ENCODE measurements around the gene LFNG.

The LFNG gene

DNA sequence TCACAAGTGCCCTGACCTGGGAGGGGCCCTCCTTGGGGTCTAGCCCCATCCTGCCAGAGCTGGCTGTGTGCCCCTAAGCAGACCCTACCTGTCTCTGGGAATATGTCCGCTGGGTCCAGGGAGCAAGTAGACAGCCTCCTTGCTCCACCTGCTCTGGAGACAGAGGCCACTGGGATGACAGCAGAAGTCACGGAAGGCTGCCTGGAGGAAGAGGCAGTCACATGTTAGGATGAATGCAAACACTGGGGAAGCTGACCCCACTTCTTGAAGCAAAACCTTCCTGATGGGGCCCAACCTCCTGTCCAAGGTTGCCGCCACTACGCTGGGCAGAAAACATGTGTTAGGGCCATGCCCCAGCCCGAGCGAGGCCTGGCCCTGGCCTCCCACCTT is 11.7 kb upstream of the LFNG start:
- H3K4me3 ChIP-seq (ENCODE audit: low read length): peak overlapping the region; percentile 37
- peaks cover 56% of the 10 kb centered on the region for H3K4me1 ChIP-seq (ENCODE audit: control insufficient read depth, low read length)
- H3K27ac ChIP-seq (ENCODE audit: low read depth, low read length): no peak overlapping the region
- H3K9me2 ChIP-seq (replicated peaks; ENCODE audit: control insufficient read depth, low read length): no peaks in the 10 kb centered on the region
- H3F3A ChIP-seq (ENCODE audit: control insufficient read depth, insufficient read depth): peaks cover 8% of the 10 kb centered on the region
- H3K9me3 ChIP-seq (ENCODE audit: control insufficient read depth, insufficient read depth, low read length): no peaks in the 10 kb centered on the region
- H3K4me2 ChIP-seq (ENCODE audit: low read length): peak overlapping the region; percentile 51
- no peak for TF ChIP-seq EZH2phosphoT487 (IDR thresholded peaks at IDR 0.05; ENCODE audit: borderline replicate concordance, low read length)
- TF ChIP-seq, protein P1, sequence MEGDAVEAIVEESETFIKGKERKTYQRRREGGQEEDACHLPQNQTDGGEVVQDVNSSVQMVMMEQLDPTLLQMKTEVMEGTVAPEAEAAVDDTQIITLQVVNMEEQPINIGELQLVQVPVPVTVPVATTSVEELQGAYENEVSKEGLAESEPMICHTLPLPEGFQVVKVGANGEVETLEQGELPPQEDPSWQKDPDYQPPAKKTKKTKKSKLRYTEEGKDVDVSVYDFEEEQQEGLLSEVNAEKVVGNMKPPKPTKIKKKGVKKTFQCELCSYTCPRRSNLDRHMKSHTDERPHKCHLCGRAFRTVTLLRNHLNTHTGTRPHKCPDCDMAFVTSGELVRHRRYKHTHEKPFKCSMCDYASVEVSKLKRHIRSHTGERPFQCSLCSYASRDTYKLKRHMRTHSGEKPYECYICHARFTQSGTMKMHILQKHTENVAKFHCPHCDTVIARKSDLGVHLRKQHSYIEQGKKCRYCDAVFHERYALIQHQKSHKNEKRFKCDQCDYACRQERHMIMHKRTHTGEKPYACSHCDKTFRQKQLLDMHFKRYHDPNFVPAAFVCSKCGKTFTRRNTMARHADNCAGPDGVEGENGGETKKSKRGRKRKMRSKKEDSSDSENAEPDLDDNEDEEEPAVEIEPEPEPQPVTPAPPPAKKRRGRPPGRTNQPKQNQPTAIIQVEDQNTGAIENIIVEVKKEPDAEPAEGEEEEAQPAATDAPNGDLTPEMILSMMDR (IDR thresholded peaks at IDR 0.05; ENCODE audit: low read depth, low read length, poor library complexity, severe bottlenecking): no peak
- H3K36me3 ChIP-seq (ENCODE audit: control insufficient read depth, low read length): no peaks in the 10 kb centered on the region
- no peaks in the 10 kb centered on the region for H4K20me1 ChIP-seq (ENCODE audit: control insufficient read depth, insufficient read depth, low read depth, low read length)
- no peaks in the 10 kb centered on the region for H3K79me2 ChIP-seq (ENCODE audit: control insufficient read depth, low read length)
- peaks cover 10% of the 10 kb centered on the region for H3K27me3 ChIP-seq (ENCODE audit: control insufficient read depth, low read length)

DNA sequence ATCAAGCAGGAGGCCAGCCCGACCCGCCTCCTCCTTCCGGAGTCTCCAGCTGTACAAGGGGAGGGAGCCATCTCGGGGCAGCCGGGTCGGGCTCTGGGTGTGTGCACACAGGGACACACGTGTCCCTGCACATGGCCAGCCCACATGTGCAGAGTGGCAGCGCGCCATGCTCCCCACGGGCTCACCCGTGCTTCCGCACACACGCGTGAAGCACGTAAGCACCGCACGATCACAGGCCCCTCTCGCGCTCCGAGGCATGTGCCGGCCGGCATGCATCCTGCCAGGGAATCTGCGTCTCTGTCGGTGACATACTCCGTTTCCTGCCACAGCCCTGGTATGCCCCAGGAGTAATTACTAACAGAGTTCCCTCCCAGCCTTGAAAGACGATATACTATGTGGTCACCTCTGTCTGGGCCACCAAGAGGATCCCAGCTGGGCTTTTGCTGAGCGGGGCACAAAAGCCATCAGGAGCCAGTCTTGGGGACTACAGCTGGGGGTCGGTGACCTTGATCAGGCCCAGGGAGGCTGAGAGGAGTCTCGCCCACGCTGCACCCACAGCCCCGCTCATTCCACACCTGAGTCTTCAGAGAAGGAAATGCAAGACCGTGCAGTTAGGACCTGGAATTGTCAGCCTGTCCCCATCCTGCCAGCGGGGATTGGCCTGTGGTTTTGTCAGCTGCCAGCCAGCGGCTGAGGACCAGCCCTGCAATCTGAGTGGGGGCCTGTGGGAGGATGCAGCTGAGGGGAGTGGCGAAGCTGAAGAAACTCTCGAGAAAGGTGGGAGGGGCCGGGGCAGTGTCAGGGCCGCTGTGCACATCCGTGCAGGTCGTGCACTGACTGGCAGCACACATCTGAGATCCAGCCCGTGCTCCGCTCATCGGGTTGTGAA is 11.0 kb upstream of the LFNG start:
- TF ChIP-seq EZH2phosphoT487 (IDR thresholded peaks at IDR 0.05; ENCODE audit: borderline replicate concordance, low read length): 0 out of 2 replicates have a peak, but pooled peaks have one; percentile 28
- TF ChIP-seq, protein P1 (IDR thresholded peaks at IDR 0.05; ENCODE audit: low read depth, low read length, poor library complexity, severe bottlenecking): no peak
- H3K4me1 ChIP-seq (ENCODE audit: control insufficient read depth, low read length): peaks cover 58% of the 10 kb centered on the region
- H3K4me3 ChIP-seq (ENCODE audit: low read length): peak overlapping the region; percentile 37
- no peaks in the 10 kb centered on the region for H4K20me1 ChIP-seq (ENCODE audit: control insufficient read depth, insufficient read depth, low read depth, low read length)
- peaks cover 10% of the 10 kb centered on the region for H3K27me3 ChIP-seq (ENCODE audit: control insufficient read depth, low read length)
- H3K27ac ChIP-seq (ENCODE audit: low read depth, low read length): peak overlapping the region; percentile 15; the same call in 1 of the 2 replicates
- no peaks in the 10 kb centered on the region for H3K79me2 ChIP-seq (ENCODE audit: control insufficient read depth, low read length)
- H3K4me2 ChIP-seq (ENCODE audit: low read length): peak overlapping the region; percentile 51
- H3K9me3 ChIP-seq (ENCODE audit: control insufficient read depth, insufficient read depth, low read length): no peaks in the 10 kb centered on the region
- H3F3A ChIP-seq (ENCODE audit: control insufficient read depth, insufficient read depth): peaks cover 8% of the 10 kb centered on the region
- H3K9me2 ChIP-seq (replicated peaks; ENCODE audit: control insufficient read depth, low read length): no peaks in the 10 kb centered on the region
- no peaks in the 10 kb centered on the region for H3K36me3 ChIP-seq (ENCODE audit: control insufficient read depth, low read length)

DNA sequence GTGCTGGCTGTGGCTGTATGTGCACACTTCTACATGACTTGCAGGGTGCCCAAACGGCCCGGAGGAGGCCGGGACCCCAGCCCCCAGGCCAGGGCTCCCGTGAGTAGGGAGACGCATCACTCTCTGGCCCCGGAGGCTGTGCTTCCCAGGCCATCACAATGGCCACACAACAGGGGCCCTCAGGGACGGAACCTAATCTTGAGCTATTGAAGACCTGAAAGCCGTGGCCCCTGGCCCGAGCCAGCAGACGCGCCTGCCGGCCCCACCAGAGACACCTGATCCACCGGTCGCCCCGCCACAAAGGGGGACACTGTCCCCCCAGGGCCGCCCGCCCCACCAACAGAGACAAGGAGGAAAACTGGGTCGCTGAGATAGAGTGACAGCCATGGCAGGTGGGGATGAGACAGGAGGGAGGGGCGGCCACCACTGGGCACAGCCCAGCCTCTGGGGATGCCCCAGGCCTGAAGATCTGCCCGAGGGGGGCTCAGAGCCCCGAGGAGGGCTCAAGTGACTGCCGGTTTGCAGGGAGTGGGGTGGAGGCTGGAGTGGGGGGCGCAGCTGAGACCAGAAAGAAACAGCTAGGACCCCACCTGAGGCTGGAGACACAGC is 10.2 kb upstream of the LFNG start:
- H3K4me3 ChIP-seq (ENCODE audit: low read length): peak overlapping the region; percentile 31
- H3K36me3 ChIP-seq (ENCODE audit: control insufficient read depth, low read length): no peaks in the 10 kb centered on the region
- no peaks in the 10 kb centered on the region for H3K9me3 ChIP-seq (ENCODE audit: control insufficient read depth, insufficient read depth, low read length)
- peak overlapping the region; percentile 51 for H3K4me2 ChIP-seq (ENCODE audit: low read length)
- peaks cover 10% of the 10 kb centered on the region for H3K27me3 ChIP-seq (ENCODE audit: control insufficient read depth, low read length)
- H3K79me2 ChIP-seq (ENCODE audit: control insufficient read depth, low read length): no peaks in the 10 kb centered on the region
- no peaks in the 10 kb centered on the region for H3K9me2 ChIP-seq (replicated peaks; ENCODE audit: control insufficient read depth, low read length)
- no peak for TF ChIP-seq EZH2phosphoT487 (IDR thresholded peaks at IDR 0.05; ENCODE audit: borderline replicate concordance, low read length)
- TF ChIP-seq, protein P1 (IDR thresholded peaks at IDR 0.05; ENCODE audit: low read depth, low read length, poor library complexity, severe bottlenecking): no peak
- 0 out of 2 replicates have a peak overlapping the region, but pooled peaks have one; percentile 5 for H3K27ac ChIP-seq (ENCODE audit: low read depth, low read length)
- peaks cover 8% of the 10 kb centered on the region for H3F3A ChIP-seq (ENCODE audit: control insufficient read depth, insufficient read depth)
- no peaks in the 10 kb centered on the region for H4K20me1 ChIP-seq (ENCODE audit: control insufficient read depth, insufficient read depth, low read depth, low read length)
- H3K4me1 ChIP-seq (ENCODE audit: control insufficient read depth, low read length): peaks cover 58% of the 10 kb centered on the region
